K562 (cell line): ENCODE data around the gene SCAANT1. TPM values are rescaled to one million over a fixed set of nuclear protein-coding genes. Genes with fewer than 3 reads are reported as not detected.

Experiments
- ATAC-seq: fragments of 200-7000 bp; cut with Tn5 transposase; 3 replicates; pipeline ENCODE4 v1.9.1; 2020; ENCODE audit warnings: moderate library complexity
- BruUV-seq: library from RNA; stranded (reverse); fragments of 400-500 nt; replicated peaks from 2 replicates; lab custom pipeline; 2021; lab: Mats Ljungman, UMichigan
- CTCF ChIA-PET: fragments of 300-600 bp; formaldehyde crosslinking; extraction: SDS; loops from one replicate; lab custom pipeline; 2021; ENCODE audit warnings: low intra/inter-chr PET ratio; lab: Yijun Ruan, JAX
- POLR2A ChIA-PET: fragments of 300-600, 350-650 bp; sonication (Branson Sonifier 250); formaldehyde crosslinking; extraction: SDS; loops from one replicate; lab custom pipeline; 2021; ENCODE audit warnings: antibody characterized with exemption, inconsistent platforms; lab: Yijun Ruan, JAX
- DNase-seq, 4 experiments: peaks; one replicate each; pipeline versions ENCODE4 v3.0.0 to v3.0.0-alpha.2; 2011 to 2018; ENCODE audit warnings: low spot score in 3 of 4, mixed read lengths in 3 of 4; ENCODE audit errors: extremely low read depth in 1 of 4
- FAIRE-seq: peaks from 2 replicates; lab custom pipeline; 2011; peaks lifted over from hg19 to GRCh38; lab: Jason Lieb, UNC
- H2AFZ ChIP-seq: 2 replicates; pipeline ENCODE4 v1.6.0; 2011; ENCODE audit warnings: low read depth, low read length, control low read depth, inconsistent platforms
- H3K27ac ChIP-seq: fragments of 200-600 bp; 3 replicates; pipeline ENCODE4 v1.8.0; 2011; ENCODE audit warnings: low read depth, mild to moderate bottlenecking, control low read depth, inconsistent platforms, low read length, moderate library complexity, mixed read lengths; ENCODE audit errors: extremely low read depth
- H3K27me3 ChIP-seq, 2 experiments: fragments of 300-600 bp in 1 of 2; 2 replicates in 1 of 2; 3 replicates in 1 of 2; pipeline versions ENCODE4 v1.6.0 to v1.8.0; 2011; ENCODE audit warnings: inconsistent platforms in 2 of 2, low read length in 2 of 2, mild to moderate bottlenecking in 1 of 2, mixed read lengths in 1 of 2, moderate library complexity in 1 of 2; ENCODE audit not compliant: control insufficient read depth in 2 of 2, insufficient read depth in 2 of 2
- H3K36me3 ChIP-seq: fragments of 300-600 bp; 3 replicates; pipeline ENCODE4 v1.8.0; 2011; ENCODE audit warnings: mild to moderate bottlenecking, low read length, inconsistent platforms; ENCODE audit not compliant: control insufficient read depth, insufficient read depth
- H3K4me1 ChIP-seq, 2 experiments: fragments of 200-600 bp in 1 of 2; replicated peaks in 1 of 2; 2 replicates in 1 of 2; 3 replicates in 1 of 2; pipeline versions ENCODE4 v1.5.1 to v1.8.0; 2011; ENCODE audit warnings: inconsistent platforms in 2 of 2, low read length in 2 of 2, mild to moderate bottlenecking in 1 of 2, mixed read lengths in 1 of 2, moderate library complexity in 1 of 2; ENCODE audit not compliant: control insufficient read depth in 2 of 2, insufficient read depth in 2 of 2
- H3K4me2 ChIP-seq: 2 replicates; pipeline ENCODE4 v1.6.1; 2011; ENCODE audit warnings: low read length, control low read depth, inconsistent platforms, mixed read lengths; ENCODE audit not compliant: insufficient read depth
- H3K4me3 ChIP-seq: fragments of 200-600 bp; sonication (generic), shearing (Covaris generic); 2 replicates; pipeline ENCODE4 v1.5.1; 2016; ENCODE audit warnings: control low read depth, inconsistent platforms
- H3K79me2 ChIP-seq: fragments of 200-600 bp; 3 replicates; pipeline ENCODE4 v1.8.0; 2011; ENCODE audit warnings: low read length, inconsistent platforms; ENCODE audit not compliant: control insufficient read depth, insufficient read depth
- H3K9ac ChIP-seq, 2 experiments: 2 replicates each; pipeline versions ENCODE4 v1.6.0 to v1.6.1; 2011; ENCODE audit warnings: low read depth in 2 of 2, low read length in 2 of 2, control low read depth in 1 of 2, inconsistent platforms in 1 of 2, mild to moderate bottlenecking in 1 of 2, mixed read lengths in 1 of 2; ENCODE audit not compliant: insufficient read depth in 1 of 2
- H3K9me1 ChIP-seq: one replicate; pipeline ENCODE4 v1.6.0; 2011; ENCODE audit warnings: inconsistent platforms, mild to moderate bottlenecking, low read length, moderate library complexity; ENCODE audit not compliant: control insufficient read depth, insufficient read depth
- H3K9me3 ChIP-seq: replicated peaks from 2 replicates; pipeline ENCODE4 v1.5.1; 2011; ENCODE audit warnings: low read depth, low read length, inconsistent platforms; ENCODE audit not compliant: control insufficient read depth, insufficient read depth
- H4K20me1 ChIP-seq: replicated peaks from 2 replicates; pipeline ENCODE4 v1.6.1; 2011; ENCODE audit warnings: low read length, inconsistent platforms, mixed read lengths; ENCODE audit not compliant: control insufficient read depth, insufficient read depth
- CHD2 ChIP-seq: IDR thresholded peaks from 2 replicates; pipeline ENCODE4 v1.6.1; 2011; ENCODE audit warnings: low read depth, low read length
- JUN ChIP-seq, 2 experiments: sonication (generic) in 1 of 2; formaldehyde crosslinking in 1 of 2; IDR thresholded peaks; 2 replicates each; pipeline versions ENCODE4 v1.6.1 to v1.8.0; 2012 to 2022; ENCODE audit warnings: borderline replicate concordance in 2 of 2, mild to moderate bottlenecking in 2 of 2, improper control_type of control experiment in 1 of 2, low read depth in 1 of 2, low read length in 1 of 2, missing genetic modification reagents in 1 of 2
- KDM5B ChIP-seq: fragments of 200-600 bp; sonication (generic); IDR thresholded peaks from 2 replicates; pipeline ENCODE4 v1.6.1; 2012; ENCODE audit warnings: low read depth, mild to moderate bottlenecking, moderate library complexity, low read length, control low read depth, inconsistent platforms; ENCODE audit not compliant: insufficient replicate concordance
- MIER1 ChIP-seq: fragments of 450-650 bp; IDR thresholded peaks from 2 replicates; pipeline ENCODE4 v1.6.1; 2016; ENCODE audit warnings: antibody characterized with exemption, mild to moderate bottlenecking, low read depth
- STAG1 ChIP-seq: sonication (generic); formaldehyde crosslinking; IDR thresholded peaks from 2 replicates; pipeline ENCODE4 v1.5.0; 2020; ENCODE audit warnings: missing genetic modification reagents, borderline replicate concordance
- ZNF24 ChIP-seq: fragments of 450-650 bp; IDR thresholded peaks from 2 replicates; pipeline ENCODE4 v1.6.1; 2016
- WGBS: fragments of 100-300 bp; shearing (Covaris generic); methylation state at CpG from one replicate; pipeline ENCODE4 v1.1.6; 2016; ENCODE audit warnings: low coverage, mixed read lengths; ENCODE audit not compliant: insufficient coverage; ENCODE audit errors: missing lambda C conversion rate; 5-methylcytosine and 5-hydroxymethylcytosine counted together
- in situ Hi-C: fragments of 300-500 bp; cut with MboI; formaldehyde crosslinking; loops from 4 replicates; pipeline ENCODE4 v1.15.0; 2018; ENCODE audit warnings: inconsistent platforms, mixed read lengths
- intact Hi-C: fragments of 100-400 bp; cut with micrococcal nuclease; formaldehyde crosslinking; loops from 2 replicates; pipeline ENCODE4 v1.14.2; 2022
- polyA plus RNA-seq, 8 experiments: library from polyadenylated mRNA; depleted of rRNA in 4 of 8; stranded (reverse) in 5 of 8; unstranded in 3 of 8; fragments of >200 nt; fragmentation: Nextera tagmentation in 2 of 8; fragmentation: Illumina TruSeq in 1 of 8; extraction: Ambion mirVana in 2 of 8; extraction: Trizol in 1 of 8; gene quantifications; 2 replicates each; pipeline versions ENCODE4 v1.2.1 to v1.2.3, GENCODE V29; 2011 to 2014; ENCODE audit warnings: inconsistent platforms in 1 of 8, missing spikeins in 1 of 8
- total RNA-seq, 7 experiments: library from RNA; depleted of rRNA in 6 of 7; stranded (reverse); fragments of >200 nt in 6 of 7; fragmentation: Illumina TruSeq in 2 of 7; extraction: Trizol in 2 of 7; gene quantifications; 2 replicates each; pipeline versions ENCODE4 v1.2.1 to v1.2.3, GENCODE V29; 2011 to 2021; ENCODE audit warnings: low replicate concordance in 1 of 7
- TF ChIP-seq, protein P1 (sequence below): sonication (generic); formaldehyde crosslinking; IDR thresholded peaks from 2 replicates; pipeline ENCODE4 v1.8.0; 2022; ENCODE audit warnings: mild to moderate bottlenecking, missing genetic modification reagents
- TF ChIP-seq, protein P2 (sequence below): sonication (generic); formaldehyde crosslinking; IDR thresholded peaks from 2 replicates; pipeline ENCODE4 v1.8.1; 2023; ENCODE audit warnings: mild to moderate bottlenecking, missing genetic modification reagents
- TF ChIP-seq, protein P3 (sequence below): IDR thresholded peaks from 2 replicates; pipeline ENCODE4 v1.6.1; 2016; ENCODE audit warnings: missing genetic modification characterization, missing compliant biosample characterization

The SCAANT1 gene
- total and polyA plus RNA-seq, 9 of the 15 experiments (the other 6 are each of a cell fraction or from before 2014, with no cell fraction given) = not detected

DNA sequence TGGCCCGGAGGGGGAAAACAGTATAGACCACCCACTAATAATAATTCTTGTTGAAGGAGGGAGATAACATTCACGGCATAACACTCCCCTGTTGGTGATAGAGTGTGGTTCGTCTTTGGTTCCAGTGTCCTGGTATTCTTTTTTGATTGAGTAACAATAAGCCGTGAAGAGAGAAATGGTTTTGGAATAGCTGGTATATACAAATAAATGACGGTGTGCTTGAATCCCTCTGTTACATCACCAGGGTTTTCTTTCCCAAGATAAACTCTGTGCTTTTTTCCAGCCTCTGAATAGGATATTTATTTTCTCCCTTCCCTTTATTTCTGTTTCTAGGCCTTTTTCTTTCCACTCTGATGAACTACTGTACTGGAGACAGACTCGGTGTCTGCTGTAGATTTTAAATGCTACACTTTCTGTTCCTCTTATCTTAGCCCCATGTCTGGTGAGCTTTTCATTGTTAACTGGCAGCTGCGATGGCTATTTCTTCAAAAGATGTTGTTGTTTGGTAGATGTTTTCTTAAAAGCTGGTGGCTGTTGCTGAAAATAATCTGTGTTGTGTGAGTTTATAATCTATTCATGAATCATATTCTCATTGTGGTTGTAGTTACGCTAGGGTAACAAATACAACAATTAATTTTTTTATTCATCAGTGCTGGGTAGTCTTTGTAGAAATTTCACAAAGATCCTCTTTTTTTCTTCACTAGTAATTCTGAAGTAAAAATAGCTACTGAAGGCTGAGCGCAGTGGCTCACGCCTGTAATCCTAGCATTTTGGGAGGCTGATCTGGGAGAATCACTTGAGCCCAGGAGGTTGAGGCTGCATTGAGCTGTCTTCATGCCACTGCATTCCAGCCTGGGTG, 15.5 kb upstream of the SCAANT1 start:
- peaks cover 20% of the 10 kb centered on the region; the same call in 2 of the 3 replicates for H3K79me2 ChIP-seq
- H3K4me1 ChIP-seq = no peaks in the 10 kb centered on the region; a peak in 1 of 5 replicates
- H2AFZ ChIP-seq = no peak overlapping the region
- H3K27ac ChIP-seq = no peak overlapping the region
- H3K27me3 ChIP-seq = no peaks in the 10 kb centered on the region
- FAIRE-seq (no peak), DNase-seq (no peak), ATAC-seq (no peak)
- no peaks in the 10 kb centered on the region for H3K9me3 ChIP-seq
- H3K36me3 ChIP-seq = peaks cover 26% of the 10 kb centered on the region; the same call in 2 of the 3 replicates
- WGBS = 82% methylated on average over 10 of the region's 10 CpGs
- no peaks in the 10 kb centered on the region for H3K9me1 ChIP-seq
- ChIA-PET POLR2A (interaction anchor here (1.1 to 1.4 kb wide), 2 partner anchors 11 to 13 kb away, joined by 3 to 4 read pairs; no protein-coding TSS in a partner anchor), CTCF (no interaction called here)
- no peak overlapping the region for H3K4me2 ChIP-seq
- no peak overlapping the region for H3K9ac ChIP-seq
- TF ChIP-seq MIER1 (no peak), ZNF24 (no peak), CHD2 (no peak), STAG1 (CRISPR knock-in tag) (no peak), KDM5B (no peak), JUN (IDR thresholded peaks at IDR 0.05; ENCODE audit: borderline replicate concordance, low read depth, low read length) (no peak), JUN (CRISPR knock-in tag; IDR thresholded peaks at IDR 0.05; ENCODE audit: borderline replicate concordance) (no peak)
- TF ChIP-seq, protein P1, sequence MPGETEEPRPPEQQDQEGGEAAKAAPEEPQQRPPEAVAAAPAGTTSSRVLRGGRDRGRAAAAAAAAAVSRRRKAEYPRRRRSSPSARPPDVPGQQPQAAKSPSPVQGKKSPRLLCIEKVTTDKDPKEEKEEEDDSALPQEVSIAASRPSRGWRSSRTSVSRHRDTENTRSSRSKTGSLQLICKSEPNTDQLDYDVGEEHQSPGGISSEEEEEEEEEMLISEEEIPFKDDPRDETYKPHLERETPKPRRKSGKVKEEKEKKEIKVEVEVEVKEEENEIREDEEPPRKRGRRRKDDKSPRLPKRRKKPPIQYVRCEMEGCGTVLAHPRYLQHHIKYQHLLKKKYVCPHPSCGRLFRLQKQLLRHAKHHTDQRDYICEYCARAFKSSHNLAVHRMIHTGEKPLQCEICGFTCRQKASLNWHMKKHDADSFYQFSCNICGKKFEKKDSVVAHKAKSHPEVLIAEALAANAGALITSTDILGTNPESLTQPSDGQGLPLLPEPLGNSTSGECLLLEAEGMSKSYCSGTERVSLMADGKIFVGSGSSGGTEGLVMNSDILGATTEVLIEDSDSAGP = no peak
- TF ChIP-seq, protein P2, sequence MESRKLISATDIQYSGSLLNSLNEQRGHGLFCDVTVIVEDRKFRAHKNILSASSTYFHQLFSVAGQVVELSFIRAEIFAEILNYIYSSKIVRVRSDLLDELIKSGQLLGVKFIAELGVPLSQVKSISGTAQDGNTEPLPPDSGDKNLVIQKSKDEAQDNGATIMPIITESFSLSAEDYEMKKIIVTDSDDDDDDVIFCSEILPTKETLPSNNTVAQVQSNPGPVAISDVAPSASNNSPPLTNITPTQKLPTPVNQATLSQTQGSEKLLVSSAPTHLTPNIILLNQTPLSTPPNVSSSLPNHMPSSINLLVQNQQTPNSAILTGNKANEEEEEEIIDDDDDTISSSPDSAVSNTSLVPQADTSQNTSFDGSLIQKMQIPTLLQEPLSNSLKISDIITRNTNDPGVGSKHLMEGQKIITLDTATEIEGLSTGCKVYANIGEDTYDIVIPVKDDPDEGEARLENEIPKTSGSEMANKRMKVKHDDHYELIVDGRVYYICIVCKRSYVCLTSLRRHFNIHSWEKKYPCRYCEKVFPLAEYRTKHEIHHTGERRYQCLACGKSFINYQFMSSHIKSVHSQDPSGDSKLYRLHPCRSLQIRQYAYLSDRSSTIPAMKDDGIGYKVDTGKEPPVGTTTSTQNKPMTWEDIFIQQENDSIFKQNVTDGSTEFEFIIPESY (CRISPR knock-in tag) = no peak
- TF ChIP-seq, protein P3, sequence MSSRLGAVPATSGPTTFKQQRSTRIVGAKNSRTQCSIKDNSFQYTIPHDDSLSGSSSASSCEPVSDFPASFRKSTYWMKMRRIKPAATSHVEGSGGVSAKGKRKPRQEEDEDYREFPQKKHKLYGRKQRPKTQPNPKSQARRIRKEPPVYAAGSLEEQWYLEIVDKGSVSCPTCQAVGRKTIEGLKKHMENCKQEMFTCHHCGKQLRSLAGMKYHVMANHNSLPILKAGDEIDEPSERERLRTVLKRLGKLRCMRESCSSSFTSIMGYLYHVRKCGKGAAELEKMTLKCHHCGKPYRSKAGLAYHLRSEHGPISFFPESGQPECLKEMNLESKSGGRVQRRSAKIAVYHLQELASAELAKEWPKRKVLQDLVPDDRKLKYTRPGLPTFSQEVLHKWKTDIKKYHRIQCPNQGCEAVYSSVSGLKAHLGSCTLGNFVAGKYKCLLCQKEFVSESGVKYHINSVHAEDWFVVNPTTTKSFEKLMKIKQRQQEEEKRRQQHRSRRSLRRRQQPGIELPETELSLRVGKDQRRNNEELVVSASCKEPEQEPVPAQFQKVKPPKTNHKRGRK = no peak
- BruUV-seq = no TSS peak
- intact Hi-C loops = no loop called here
- H3K4me3 ChIP-seq = no peak overlapping the region
- in situ Hi-C loops = no loop called here
- no peaks in the 10 kb centered on the region for H4K20me1 ChIP-seq
